Upper lobe of left lung (tissue), 4 donors: ENCODE data around the gene EPHA2.

ENCODE experiments used
- CTCF ChIP-seq, 6 experiments: fragments of 450-650 bp in 4 of 6; fragments of 200-600 bp in 2 of 6; sonication (generic) in 2 of 6; IDR thresholded peaks; one replicate each; pipeline ENCODE4 v1.5.1; 2016 to 2019; ENCODE audit warnings: antibody characterized with exemption in 6 of 6
- EP300 ChIP-seq, 4 donors: sonication (generic); formaldehyde crosslinking; IDR thresholded peaks; one replicate each; pipeline ENCODE4 v1.5.1; 2017; ENCODE audit warnings: antibody characterized with exemption in 4 of 4, control low read depth in 2 of 4
- POLR2A ChIP-seq, 4 donors: fragments of 450-650 bp; IDR thresholded peaks; one replicate each; pipeline ENCODE4 v1.5.1; 2016 to 2017; ENCODE audit warnings: antibody characterized with exemption in 4 of 4, mild to moderate bottlenecking in 2 of 4
- POLR2AphosphoS5 ChIP-seq, 2 donors: sonication (generic); formaldehyde crosslinking; IDR thresholded peaks; one replicate each; pipeline ENCODE4 v1.5.1; 2017; ENCODE audit warnings: antibody characterized with exemption in 2 of 2

GRCh38 chr1:16117936-16118335 is 37.9 kb downstream of the EPHA2 start:
- TF ChIP-seq POLR2AphosphoS5 (IDR thresholded peaks at IDR 0.05) (no peak), EP300 (IDR thresholded peaks at IDR 0.05) (no peak), CTCF (IDR thresholded peaks at IDR 0.05) (no peak), POLR2A (IDR thresholded peaks at IDR 0.05) (no peak)
